Panc1 (cell line): ENCODE results near the gene CASR.

Experiments
- CTCF ChIP-seq: fragments of 450-650 bp; IDR thresholded peaks from 2 replicates; pipeline ENCODE4 v1.5.1; 2017; ENCODE audit warnings: mild to moderate bottlenecking
- SIN3A ChIP-seq: IDR thresholded peaks from 2 replicates; pipeline ENCODE4 v1.6.1; 2012; ENCODE audit warnings: low read depth, mild to moderate bottlenecking, low read length, moderate library complexity, borderline replicate concordance; ENCODE audit not compliant: insufficient read depth

GRCh38 chr3:122305818-122306621, 122.6 kb downstream of the CASR start:
- TF ChIP-seq CTCF: peak; percentile 61
- TF ChIP-seq SIN3A: no peak
